ENCODE measurements around the gene MCC.

DNA sequence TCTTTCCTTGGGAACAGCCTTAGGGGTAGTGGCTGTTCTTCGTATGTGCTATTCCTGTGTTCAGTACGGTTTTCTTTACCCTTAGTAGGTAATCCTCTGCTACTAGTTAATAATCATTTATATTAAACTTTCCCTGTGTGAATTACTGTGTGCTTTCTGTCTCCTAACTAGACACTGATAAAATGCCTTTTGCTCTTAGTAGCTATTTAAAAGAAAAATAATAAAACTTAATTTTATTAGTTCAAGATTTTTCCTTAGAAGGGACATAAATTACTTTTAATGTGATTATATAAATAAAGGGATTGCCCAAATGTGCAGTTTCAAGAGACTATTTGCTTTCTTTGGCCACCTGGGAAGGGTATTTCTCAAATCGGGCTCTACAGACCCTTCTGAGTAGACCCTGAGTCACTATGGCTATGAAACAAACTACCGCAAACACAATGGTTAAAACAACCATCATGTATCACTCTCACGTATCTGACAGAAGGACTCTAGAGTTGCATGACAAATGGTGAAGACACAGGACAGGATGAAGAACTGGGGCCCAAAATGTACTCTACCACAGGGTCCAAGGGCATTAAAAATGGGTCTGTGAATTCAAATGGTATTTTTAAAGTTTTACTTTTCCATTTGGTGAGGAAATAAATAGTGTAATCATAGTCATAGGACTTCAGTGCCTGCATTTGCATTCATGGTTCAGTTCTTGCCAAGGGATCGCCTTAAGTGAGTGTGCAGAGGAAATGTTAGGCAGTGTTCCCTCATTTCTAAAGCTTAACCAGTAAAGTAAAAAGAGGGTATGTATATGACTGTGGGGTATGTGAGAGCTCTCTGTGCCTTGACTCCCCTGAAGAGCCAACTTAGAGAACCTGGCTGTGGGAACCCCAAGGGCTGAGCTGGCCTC lies 150.5 kb downstream of the MCC start:
- TF ChIP-seq, protein P1, sequence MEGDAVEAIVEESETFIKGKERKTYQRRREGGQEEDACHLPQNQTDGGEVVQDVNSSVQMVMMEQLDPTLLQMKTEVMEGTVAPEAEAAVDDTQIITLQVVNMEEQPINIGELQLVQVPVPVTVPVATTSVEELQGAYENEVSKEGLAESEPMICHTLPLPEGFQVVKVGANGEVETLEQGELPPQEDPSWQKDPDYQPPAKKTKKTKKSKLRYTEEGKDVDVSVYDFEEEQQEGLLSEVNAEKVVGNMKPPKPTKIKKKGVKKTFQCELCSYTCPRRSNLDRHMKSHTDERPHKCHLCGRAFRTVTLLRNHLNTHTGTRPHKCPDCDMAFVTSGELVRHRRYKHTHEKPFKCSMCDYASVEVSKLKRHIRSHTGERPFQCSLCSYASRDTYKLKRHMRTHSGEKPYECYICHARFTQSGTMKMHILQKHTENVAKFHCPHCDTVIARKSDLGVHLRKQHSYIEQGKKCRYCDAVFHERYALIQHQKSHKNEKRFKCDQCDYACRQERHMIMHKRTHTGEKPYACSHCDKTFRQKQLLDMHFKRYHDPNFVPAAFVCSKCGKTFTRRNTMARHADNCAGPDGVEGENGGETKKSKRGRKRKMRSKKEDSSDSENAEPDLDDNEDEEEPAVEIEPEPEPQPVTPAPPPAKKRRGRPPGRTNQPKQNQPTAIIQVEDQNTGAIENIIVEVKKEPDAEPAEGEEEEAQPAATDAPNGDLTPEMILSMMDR (conservative IDR thresholded peaks at IDR 0.05; ENCODE audit: low read length): no peak
- TF ChIP-seq EZH2phosphoT487 (IDR thresholded peaks at IDR 0.05; ENCODE audit: borderline replicate concordance, low read depth, low read length): no peak
